ENCODE measurements around the gene CUL2. TPM values are rescaled to one million over a fixed set of nuclear protein-coding genes. Genes with fewer than 3 reads are reported as not detected.

Gene CUL2
- total RNA-seq, 3 donors from 2014 or later = 18.5 to 40.4 (median 24.7) TPM

DNA sequence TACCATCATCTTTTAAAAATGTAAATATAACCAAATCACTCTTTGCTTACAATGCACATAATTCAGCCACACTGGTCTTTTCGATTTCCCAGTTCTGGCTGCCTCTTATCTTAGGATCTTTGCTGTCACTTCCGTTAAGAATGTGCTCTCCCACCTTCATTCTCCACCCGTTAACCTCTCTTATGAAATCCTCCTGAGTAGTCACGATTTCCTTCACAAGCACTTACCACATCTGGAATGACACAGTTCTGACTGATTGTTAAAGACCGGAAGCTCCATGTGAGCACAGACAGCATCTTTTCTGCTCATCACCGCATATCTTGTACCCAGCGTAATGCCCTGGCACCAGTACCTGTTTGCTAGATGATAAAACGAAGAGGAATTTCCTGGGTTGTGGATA, 84.3 kb downstream of the CUL2 start:
- no peak for DNase-seq
- Histone ChIP-seq H3K36me3 (ENCODE audit: low read depth) (no peaks in the 10 kb centered on the region), H3K9me3 (no peaks in the 10 kb centered on the region), H3K4me1 (ENCODE audit: low read depth) (no peaks in the 10 kb centered on the region), H3K4me3 (no peak overlapping the region)
- TF ChIP-seq, protein P1, sequence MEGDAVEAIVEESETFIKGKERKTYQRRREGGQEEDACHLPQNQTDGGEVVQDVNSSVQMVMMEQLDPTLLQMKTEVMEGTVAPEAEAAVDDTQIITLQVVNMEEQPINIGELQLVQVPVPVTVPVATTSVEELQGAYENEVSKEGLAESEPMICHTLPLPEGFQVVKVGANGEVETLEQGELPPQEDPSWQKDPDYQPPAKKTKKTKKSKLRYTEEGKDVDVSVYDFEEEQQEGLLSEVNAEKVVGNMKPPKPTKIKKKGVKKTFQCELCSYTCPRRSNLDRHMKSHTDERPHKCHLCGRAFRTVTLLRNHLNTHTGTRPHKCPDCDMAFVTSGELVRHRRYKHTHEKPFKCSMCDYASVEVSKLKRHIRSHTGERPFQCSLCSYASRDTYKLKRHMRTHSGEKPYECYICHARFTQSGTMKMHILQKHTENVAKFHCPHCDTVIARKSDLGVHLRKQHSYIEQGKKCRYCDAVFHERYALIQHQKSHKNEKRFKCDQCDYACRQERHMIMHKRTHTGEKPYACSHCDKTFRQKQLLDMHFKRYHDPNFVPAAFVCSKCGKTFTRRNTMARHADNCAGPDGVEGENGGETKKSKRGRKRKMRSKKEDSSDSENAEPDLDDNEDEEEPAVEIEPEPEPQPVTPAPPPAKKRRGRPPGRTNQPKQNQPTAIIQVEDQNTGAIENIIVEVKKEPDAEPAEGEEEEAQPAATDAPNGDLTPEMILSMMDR (IDR thresholded peaks at IDR 0.05) = no peak
- ATAC-seq = no peak
- intact Hi-C loops (cut with DNase I, micrococcal nuclease) = no loop called here

DNA sequence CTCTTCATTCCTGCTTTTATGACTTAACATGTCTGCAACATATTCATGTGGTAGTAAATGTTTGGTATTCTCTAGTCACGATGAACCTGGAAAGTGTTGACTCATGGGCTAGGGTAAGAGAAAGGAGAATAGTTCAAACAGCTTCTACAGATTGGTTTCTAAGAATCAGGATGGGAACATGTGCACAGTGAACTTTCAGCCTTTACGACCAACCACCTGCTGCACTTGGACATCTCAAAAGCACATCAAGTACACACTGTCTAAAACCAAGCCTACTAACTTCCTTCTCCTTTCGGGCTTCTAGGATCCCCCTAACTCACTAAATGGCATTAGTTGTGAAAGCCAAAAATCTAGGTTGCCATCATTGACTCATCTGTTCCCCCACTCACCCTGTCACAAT, 85.5 kb downstream of the CUL2 start:
- ATAC-seq = no peak
- TF ChIP-seq, protein P1 (IDR thresholded peaks at IDR 0.05) = no peak
- no peak for DNase-seq
- Histone ChIP-seq H3K9me3 (no peaks in the 10 kb centered on the region), H3K4me3 (no peak overlapping the region), H3K4me1 (ENCODE audit: low read depth) (no peaks in the 10 kb centered on the region), H3K36me3 (ENCODE audit: low read depth) (no peaks in the 10 kb centered on the region)
- intact Hi-C loops (cut with DNase I, micrococcal nuclease) = no loop called here

DNA sequence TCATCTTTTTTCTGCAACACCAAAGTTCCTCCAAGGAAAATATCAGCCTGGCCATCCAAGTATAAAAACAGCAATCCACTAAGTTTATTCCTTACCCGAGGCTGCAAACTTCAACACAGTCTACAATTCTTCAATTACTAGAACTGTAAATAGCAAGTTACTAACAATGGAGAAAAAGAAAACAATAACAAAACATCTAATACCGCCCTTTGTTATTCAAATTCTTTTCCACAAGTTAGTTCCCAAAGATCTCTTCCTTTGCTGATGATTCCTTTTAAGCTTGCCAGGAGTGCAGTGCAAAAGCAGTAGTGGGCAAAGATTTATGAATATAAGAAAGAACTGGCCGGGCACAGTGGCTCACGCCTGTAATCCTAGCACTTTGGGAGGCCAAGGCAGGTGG, 86.2 kb downstream of the CUL2 start:
- H3K4me3 ChIP-seq = no peak overlapping the region
- H3K4me1 ChIP-seq (ENCODE audit: low read depth) = no peaks in the 10 kb centered on the region
- no peak for DNase-seq
- intact Hi-C loops (cut with DNase I, micrococcal nuclease) = no loop called here
- TF ChIP-seq, protein P1 (IDR thresholded peaks at IDR 0.05) = no peak
- no peak for ATAC-seq
- H3K36me3 ChIP-seq (ENCODE audit: low read depth) = no peaks in the 10 kb centered on the region
- H3K9me3 ChIP-seq = no peaks in the 10 kb centered on the region

DNA sequence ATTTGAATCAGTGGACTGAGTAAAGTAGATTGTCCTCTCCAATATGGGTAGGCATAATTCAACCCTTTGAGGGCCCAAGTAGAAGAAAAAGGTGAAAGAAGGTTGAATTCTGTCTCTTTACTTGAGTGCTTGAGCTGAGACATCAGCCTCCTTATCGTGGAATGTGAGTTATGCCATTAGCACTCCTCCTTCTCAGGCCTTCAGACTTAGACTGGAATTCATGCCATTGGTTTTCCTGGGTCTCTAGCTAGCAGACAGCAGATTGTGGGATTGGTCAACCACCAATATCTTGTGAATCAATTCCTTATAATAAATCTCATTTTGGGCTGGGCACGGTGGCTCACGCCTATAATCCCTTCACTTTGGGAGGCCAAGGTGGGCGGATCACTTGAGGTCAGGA, 89.2 kb downstream of the CUL2 start:
- Histone ChIP-seq H3K4me3 (no peak overlapping the region), H3K36me3 (ENCODE audit: low read depth) (no peaks in the 10 kb centered on the region), H3K9me3 (no peaks in the 10 kb centered on the region), H3K4me1 (ENCODE audit: low read depth) (no peaks in the 10 kb centered on the region)
- TF ChIP-seq, protein P1 (IDR thresholded peaks at IDR 0.05) = no peak
- ATAC-seq = no peak
- intact Hi-C loops (cut with DNase I, micrococcal nuclease) = no loop called here
- DNase-seq = no peak

DNA sequence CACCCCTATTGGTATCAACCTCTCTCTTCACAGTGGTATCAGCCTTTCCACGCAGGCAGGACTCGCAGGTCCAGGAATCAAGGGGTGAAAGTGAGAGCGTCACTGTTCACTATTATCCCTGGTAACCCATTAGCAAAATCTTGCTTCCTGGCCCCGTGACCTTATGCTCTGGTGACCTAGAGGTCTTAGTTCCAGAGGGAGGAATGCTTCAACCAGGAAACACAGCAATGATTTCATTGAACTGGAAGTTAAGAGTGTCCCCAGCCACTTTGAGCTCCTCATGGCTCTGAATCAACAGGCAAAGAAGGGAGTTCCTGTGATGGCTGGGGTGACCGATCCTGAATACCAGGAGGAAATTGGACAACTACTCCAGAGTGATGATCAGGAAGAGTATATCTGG, 90.6 kb downstream of the CUL2 start:
- ATAC-seq (no peak), DNase-seq (no peak)
- H3K4me1 ChIP-seq (ENCODE audit: low read depth) = no peaks in the 10 kb centered on the region
- intact Hi-C loops (cut with DNase I, micrococcal nuclease) = no loop called here
- TF ChIP-seq, protein P1 (IDR thresholded peaks at IDR 0.05) = no peak
- no peaks in the 10 kb centered on the region for H3K36me3 ChIP-seq (ENCODE audit: low read depth)
- H3K4me3 ChIP-seq = no peak overlapping the region
- no peaks in the 10 kb centered on the region for H3K9me3 ChIP-seq

DNA sequence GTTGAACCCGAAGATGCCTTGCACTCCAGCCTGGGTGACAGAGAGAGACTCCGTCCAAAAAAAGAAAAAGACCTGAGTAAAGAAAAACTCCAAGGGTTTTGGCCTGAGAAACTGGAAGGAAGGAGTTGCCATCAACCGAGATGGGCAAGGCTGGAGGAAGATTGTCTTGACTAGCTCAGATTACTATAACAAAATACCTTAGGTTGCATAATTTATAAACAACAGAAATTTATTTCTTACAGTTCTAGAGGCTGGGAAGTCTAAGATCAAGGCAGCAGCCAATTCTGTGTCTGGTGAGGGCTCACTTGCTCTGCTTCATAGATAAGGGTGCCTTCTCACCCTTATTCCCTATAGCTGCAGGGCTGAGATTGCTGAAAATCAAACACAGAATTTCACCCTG, 91.2 kb downstream of the CUL2 start:
- Histone ChIP-seq H3K9me3 (no peaks in the 10 kb centered on the region), H3K4me1 (ENCODE audit: low read depth) (no peaks in the 10 kb centered on the region), H3K4me3 (no peak overlapping the region), H3K36me3 (ENCODE audit: low read depth) (no peaks in the 10 kb centered on the region)
- TF ChIP-seq, protein P1 (IDR thresholded peaks at IDR 0.05) = no peak
- ATAC-seq = no peak
- intact Hi-C loops (cut with DNase I, micrococcal nuclease) = no loop called here
- DNase-seq = no peak
